ENCODE results near the gene C10orf90.

C10orf90 gene

GRCh38 chr10:126536656-126537055 lies 133.8 kb downstream of the C10orf90 start:
- no peak for DNase-seq

- no peak for DNase-seq
These were observed 134.3 kb downstream of the C10orf90 start for GRCh38 chr10:126536148-126536547.

GRCh38 chr10:126533644-126534043 lies 136.8 kb downstream of the C10orf90 start:
- no peak for DNase-seq

GRCh38 chr10:126528315-126528835 lies 142.1 kb downstream of the C10orf90 start:
- no peak for DNase-seq

- DNase-seq = no peak
These were observed 142.7 kb downstream of the C10orf90 start for GRCh38 chr10:126527645-126528314.

GRCh38 chr10:126525326-126525725 lies 145.2 kb downstream of the C10orf90 start:
- DNase-seq = no peak

GRCh38 chr10:126524526-126524925 lies 146.0 kb downstream of the C10orf90 start:
- no peak for DNase-seq

- no peak for DNase-seq
These were observed 147.4 kb downstream of the C10orf90 start for GRCh38 chr10:126523071-126523470.

GRCh38 chr10:126521399-126521798 lies 149.1 kb downstream of the C10orf90 start:
- DNase-seq = no peak

GRCh38 chr10:126520751-126521317 lies 149.7 kb downstream of the C10orf90 start:
- no peak for DNase-seq

GRCh38 chr10:126519992-126520391 lies 150.5 kb downstream of the C10orf90 start:
- DNase-seq = no peak

GRCh38 chr10:126519185-126519584 lies 151.3 kb downstream of the C10orf90 start:
- DNase-seq = no peak

- DNase-seq = no peak
These were observed 152.0 kb downstream of the C10orf90 start for GRCh38 chr10:126518218-126519080.

- DNase-seq = no peak
These were observed 154.0 kb downstream of the C10orf90 start for GRCh38 chr10:126516515-126516914.

- DNase-seq = no peak
These were observed 158.5 kb downstream of the C10orf90 start for GRCh38 chr10:126511917-126512479.

- DNase-seq = no peak
These were observed 161.3 kb downstream of the C10orf90 start for GRCh38 chr10:126509182-126509581.

- no peak for DNase-seq
These were observed 161.9 kb downstream of the C10orf90 start for GRCh38 chr10:126508535-126509040.

GRCh38 chr10:126504761-126505112 lies 165.8 kb downstream of the C10orf90 start:
- no peak for DNase-seq

- DNase-seq = peak; percentile 49 to 53
These were observed 166.3 kb downstream of the C10orf90 start for GRCh38 chr10:126504063-126504760.

- DNase-seq = no peak
These were observed 167.0 kb downstream of the C10orf90 start for GRCh38 chr10:126503392-126504062.

- DNase-seq = no peak
These were observed 168.1 kb downstream of the C10orf90 start for GRCh38 chr10:126502441-126502840.

- DNase-seq = no peak
These were observed 168.7 kb downstream of the C10orf90 start for GRCh38 chr10:126501828-126502227.

Measured in inflammatory macrophage (primary cell).